GM21619 (cell line): Measurements from ENCODE around the gene ATL1.

Experiments
- ATAC-seq: cut with Tn5 transposase; IDR thresholded peaks from one replicate; pipeline ENCODE4 v1.9.1; 2021; ENCODE audit not compliant: unreplicated experiment

The ATL1 gene

GRCh38 chr14:50559990-50560930, at the start of gene ATL1:
TSS of gene ATL1 (plus strand) at chr14:50560145. CDS start at chr14:50560266, 121 bp downstream.
- ATAC-seq: no peak

- ATAC-seq: no peak
These were observed 49.8 kb upstream of the ATL1 start for GRCh38 chr14:50510157-50510556.

- no peak for ATAC-seq
These were observed 47.5 kb upstream of the ATL1 start for GRCh38 chr14:50512463-50512862.

- no peak for ATAC-seq
These were observed 43.9 kb upstream of the ATL1 start for GRCh38 chr14:50516091-50516490.

GRCh38 chr14:50520947-50521815, 38.8 kb upstream of the ATL1 start:
- ATAC-seq: peak; percentile 56

- ATAC-seq: peak; percentile 49
These were observed 38.0 kb upstream of the ATL1 start for GRCh38 chr14:50521912-50522341.

- ATAC-seq: no peak
These were observed 36.5 kb upstream of the ATL1 start for GRCh38 chr14:50523271-50524041.

- no peak for ATAC-seq
These were observed 35.9 kb upstream of the ATL1 start for GRCh38 chr14:50524060-50524459.

GRCh38 chr14:50524731-50525515, 35.0 kb upstream of the ATL1 start:
- no peak for ATAC-seq

GRCh38 chr14:50528000-50528399, 31.9 kb upstream of the ATL1 start:
- no peak for ATAC-seq

GRCh38 chr14:50529288-50530179, 30.4 kb upstream of the ATL1 start:
- ATAC-seq: no peak

GRCh38 chr14:50530358-50530757, 29.6 kb upstream of the ATL1 start:
- ATAC-seq: no peak

GRCh38 chr14:50530794-50531365, 29.1 kb upstream of the ATL1 start:
- ATAC-seq: no peak

GRCh38 chr14:50531595-50532501, 28.1 kb upstream of the ATL1 start:
- ATAC-seq: peak; percentile 24

- ATAC-seq: peak; percentile 92
These were observed 27.3 kb upstream of the ATL1 start, which contains the start of gene MAP4K5 for GRCh38 chr14:50532502-50533240. TSS of gene MAP4K5 (minus strand) at chr14:50532569. CDS start at chr14:50532049, 520 bp downstream.

GRCh38 chr14:50533241-50533705, 26.7 kb upstream of the ATL1 start:
- ATAC-seq: peak; percentile 13

- ATAC-seq: no peak
These were observed 26.1 kb upstream of the ATL1 start for GRCh38 chr14:50533806-50534205.
